Prostate gland (tissue), 2 donors: ENCODE measurements around the gene RARB. TPM values are rescaled to one million over a fixed set of nuclear protein-coding genes. Genes with fewer than 3 reads are reported as not detected.

Source experiments
- DNase-seq: peaks from one replicate; pipeline ENCODE4 v3.0.0-alpha.2; 2019; ENCODE audit warnings: low spot score
- H3K27ac ChIP-seq, 2 donors: fragments of 200-600 bp; sonication (generic); 2 replicates each; pipeline ENCODE4 v1.5.1; 2017 to 2019
- H3K27me3 ChIP-seq: fragments of 200-600 bp; sonication (generic); replicated peaks from 2 replicates; pipeline ENCODE4 v1.5.1; 2019; ENCODE audit not compliant: insufficient read depth
- H3K36me3 ChIP-seq, 2 donors: fragments of 200-600 bp; sonication (generic); 1 replicate in 1 of 2; 2 replicates in 1 of 2; pipeline versions ENCODE4 v1.5.1 to v1.8.1; 2017 to 2019
- H3K4me1 ChIP-seq: fragments of 200-600 bp; sonication (generic); replicated peaks from 2 replicates; pipeline ENCODE4 v1.5.1; 2019
- H3K4me3 ChIP-seq, 2 donors: fragments of 200-600 bp; sonication (generic); 2 replicates each; pipeline ENCODE4 v1.5.1; 2017 to 2019
- H3K9me3 ChIP-seq: fragments of 200-600 bp; sonication (generic); 2 replicates; pipeline ENCODE4 v1.5.1; 2017
- POLR2A ChIP-seq: fragments of 450-650 bp; IDR thresholded peaks from one replicate; pipeline ENCODE4 v1.6.1; 2016; ENCODE audit warnings: antibody characterized with exemption, mild to moderate bottlenecking
- POLR2AphosphoS5 ChIP-seq: sonication (generic); formaldehyde crosslinking; IDR thresholded peaks from one replicate; pipeline ENCODE4 v1.6.1; 2017; ENCODE audit warnings: antibody characterized with exemption
- WGBS: methylation state at CpG from one replicate; pipeline ENCODE4 v1.1.5; 2018; 5-methylcytosine and 5-hydroxymethylcytosine counted together
- intact Hi-C: fragments of 100-400 bp; cut with DNase I; formaldehyde crosslinking; loops from one replicate; pipeline ENCODE4 v1.14.2; 2022
- total RNA-seq, 2 donors: library from RNA; depleted of rRNA; stranded (reverse); fragments of >200 nt; gene quantifications; one replicate each; pipeline ENCODE4 v1.1.0, GENCODE V29; 2016
- TF ChIP-seq, protein P1 (sequence below), 4 experiments: fragments of 200-600 bp in 2 of 4; fragments of 450-650 bp in 2 of 4; sonication (generic) in 2 of 4; IDR thresholded peaks; 1 replicate in 3 of 4; 2 replicates in 1 of 4; pipeline ENCODE4 v1.5.1; 2016 to 2019; ENCODE audit warnings: antibody characterized with exemption in 4 of 4, mild to moderate bottlenecking in 2 of 4, moderate library complexity in 2 of 4

RARB gene
- total RNA-seq, 2 donors from 2014 or later, result 4.4 to 17.2 TPM

DNA sequence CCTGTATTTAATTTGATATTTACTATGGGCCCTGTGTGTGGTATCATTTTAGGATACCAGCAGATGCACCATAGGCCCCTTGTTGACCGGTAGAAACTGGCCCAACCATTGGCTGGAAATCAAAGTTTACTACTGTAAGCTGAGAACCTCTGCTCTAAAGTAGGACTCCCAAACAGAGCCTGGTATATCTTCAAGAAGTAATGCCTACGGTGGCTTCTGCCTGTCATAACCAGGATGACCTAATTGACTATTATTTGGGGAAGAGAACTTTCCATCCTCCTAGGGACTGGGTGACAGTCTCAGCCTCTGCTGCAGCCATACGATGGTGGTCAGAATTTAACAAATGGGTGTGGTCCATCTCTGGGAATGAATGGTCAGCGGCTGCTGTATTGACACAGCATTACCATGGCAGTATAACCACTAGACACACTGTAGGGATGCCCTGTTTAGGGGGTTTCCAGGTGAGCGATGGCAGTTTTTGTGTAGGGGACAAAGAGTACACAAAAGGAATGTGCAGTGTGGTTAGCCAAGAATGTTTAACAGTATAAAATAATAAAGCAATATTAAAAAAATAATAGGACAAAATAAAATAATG, 37.3 kb downstream of the RARB start:
- H3K9me3 ChIP-seq, result no peaks in the 10 kb centered on the region
- no peaks in the 10 kb centered on the region for H3K27me3 ChIP-seq
- no peaks in the 10 kb centered on the region for H3K36me3 ChIP-seq
- 64% methylated on average over 5 of the region's 5 CpGs for WGBS
- no peak for DNase-seq
- no peak for TF ChIP-seq POLR2A
- no peak overlapping the region for H3K27ac ChIP-seq
- no peaks in the 10 kb centered on the region for H3K4me1 ChIP-seq
- intact Hi-C loops, result loop anchor here (5.0 kb wide), 1 partner anchor 33 kb away; no protein-coding TSS in a partner anchor
- H3K4me3 ChIP-seq, result no peak overlapping the region

DNA sequence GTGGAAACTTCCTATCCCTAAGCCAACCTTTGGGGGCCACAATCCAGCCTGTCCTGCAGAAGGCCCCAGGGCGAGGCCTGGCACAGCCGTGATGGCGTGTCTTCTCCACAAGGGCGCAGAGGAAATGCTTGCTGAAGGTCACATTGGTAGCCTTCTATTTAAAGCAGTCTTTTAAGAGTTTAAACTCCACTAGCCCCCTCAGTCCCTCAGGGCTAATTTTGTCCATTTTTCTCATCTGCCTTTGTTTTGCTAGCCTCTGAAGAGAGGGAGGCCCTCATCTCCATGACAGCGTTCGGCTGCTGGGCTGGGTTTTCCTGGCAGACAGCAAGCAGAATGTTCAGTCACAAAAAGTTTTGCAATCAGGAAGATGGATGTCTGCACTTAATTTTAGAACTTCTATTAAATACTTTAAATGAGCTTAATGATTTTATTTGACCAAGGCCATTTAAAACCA, 40.8 kb downstream of the RARB start:
- H3K4me3 ChIP-seq, result no peak overlapping the region
- no peaks in the 10 kb centered on the region for H3K27me3 ChIP-seq
- intact Hi-C loops, result loop anchor here (5.0 kb wide), 1 partner anchor 37 kb away; no protein-coding TSS in a partner anchor
- 48% methylated on average over 6 of the region's 6 CpGs for whole genome bisulfite sequencing
- H3K27ac ChIP-seq, result peak overlapping the region in 1 of 2 donors; percentile 52
- no peaks in the 10 kb centered on the region for H3K9me3 ChIP-seq
- H3K4me1 ChIP-seq, result peaks cover 4% of the 10 kb centered on the region
- peak; percentile 28 for DNase-seq
- H3K36me3 ChIP-seq, result no peaks in the 10 kb centered on the region
- TF ChIP-seq POLR2A (no peak), POLR2AphosphoS5 (peak; percentile 50)
- TF ChIP-seq, protein P1, sequence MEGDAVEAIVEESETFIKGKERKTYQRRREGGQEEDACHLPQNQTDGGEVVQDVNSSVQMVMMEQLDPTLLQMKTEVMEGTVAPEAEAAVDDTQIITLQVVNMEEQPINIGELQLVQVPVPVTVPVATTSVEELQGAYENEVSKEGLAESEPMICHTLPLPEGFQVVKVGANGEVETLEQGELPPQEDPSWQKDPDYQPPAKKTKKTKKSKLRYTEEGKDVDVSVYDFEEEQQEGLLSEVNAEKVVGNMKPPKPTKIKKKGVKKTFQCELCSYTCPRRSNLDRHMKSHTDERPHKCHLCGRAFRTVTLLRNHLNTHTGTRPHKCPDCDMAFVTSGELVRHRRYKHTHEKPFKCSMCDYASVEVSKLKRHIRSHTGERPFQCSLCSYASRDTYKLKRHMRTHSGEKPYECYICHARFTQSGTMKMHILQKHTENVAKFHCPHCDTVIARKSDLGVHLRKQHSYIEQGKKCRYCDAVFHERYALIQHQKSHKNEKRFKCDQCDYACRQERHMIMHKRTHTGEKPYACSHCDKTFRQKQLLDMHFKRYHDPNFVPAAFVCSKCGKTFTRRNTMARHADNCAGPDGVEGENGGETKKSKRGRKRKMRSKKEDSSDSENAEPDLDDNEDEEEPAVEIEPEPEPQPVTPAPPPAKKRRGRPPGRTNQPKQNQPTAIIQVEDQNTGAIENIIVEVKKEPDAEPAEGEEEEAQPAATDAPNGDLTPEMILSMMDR (IDR thresholded peaks at IDR 0.05), result peak in 1 of 4 experiments; percentile 35

DNA sequence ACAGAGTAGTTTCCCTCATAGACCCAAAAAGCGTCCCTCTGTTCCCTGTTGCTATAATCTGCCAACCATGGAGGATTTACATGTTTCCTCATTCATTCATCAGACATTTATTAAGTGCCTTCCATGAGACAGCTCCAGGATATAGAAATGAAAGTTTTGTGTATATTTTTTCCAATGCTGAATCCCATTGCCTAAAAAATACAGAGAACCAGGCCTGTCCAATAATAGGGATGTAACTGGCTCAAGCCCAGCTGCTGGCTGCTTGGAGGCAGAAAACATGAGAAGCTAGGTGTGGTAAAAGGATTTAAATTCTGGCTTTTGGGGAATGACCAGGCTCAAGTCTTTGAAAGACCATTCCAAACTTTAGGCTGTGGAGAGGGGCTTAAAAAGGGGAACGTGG, 41.5 kb downstream of the RARB start:
- TF ChIP-seq POLR2AphosphoS5, result no peak
- TF ChIP-seq POLR2A, result no peak
- TF ChIP-seq, protein P1 (IDR thresholded peaks at IDR 0.05), result no peak

DNA sequence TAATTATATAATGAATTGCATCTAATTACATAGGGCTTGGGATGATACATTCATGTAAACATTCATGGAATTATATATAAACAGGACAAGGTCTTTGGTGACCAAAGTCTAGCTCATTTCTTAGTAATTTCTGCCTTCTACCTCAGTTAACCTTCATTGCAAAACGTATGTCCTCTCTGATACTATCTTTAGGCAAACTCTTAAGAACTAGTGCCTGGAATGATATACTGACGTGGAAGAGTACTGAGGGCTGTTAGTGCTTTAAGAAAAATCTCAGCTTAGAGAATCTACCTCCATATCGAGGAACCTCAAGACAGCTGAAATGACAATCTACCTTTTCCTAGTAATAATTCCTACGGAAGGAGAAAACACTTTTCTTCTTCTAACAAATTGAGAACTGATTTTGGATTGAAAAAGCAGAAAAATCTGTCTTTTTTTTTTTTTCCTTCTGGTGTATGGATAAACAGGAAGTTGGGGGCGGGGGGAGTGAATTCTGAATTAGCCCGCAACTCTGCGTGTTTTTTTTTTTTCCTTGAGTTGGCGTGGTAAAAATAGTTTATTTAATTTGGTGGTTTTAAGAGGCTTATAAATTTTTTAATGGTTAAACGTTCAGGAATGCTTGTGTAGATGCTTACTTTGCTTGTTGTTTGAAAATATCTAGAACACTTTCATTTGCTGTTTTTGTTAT, 43.2 kb downstream of the RARB start:
- Histone ChIP-seq H3K4me3 (no peak overlapping the region), H3K36me3 (no peaks in the 10 kb centered on the region), H3K27ac (peak overlapping the region; percentile 28 to 38), H3K4me1 (peaks cover 4% of the 10 kb centered on the region), H3K27me3 (no peaks in the 10 kb centered on the region), H3K9me3 (no peaks in the 10 kb centered on the region)
- intact Hi-C loops, result no loop called here
- 5% methylated on average over 9 of the region's 9 CpGs for WGBS
- no peak for DNase-seq
- TF ChIP-seq, protein P1 (IDR thresholded peaks at IDR 0.05), result no peak
- peak; percentile 8 for TF ChIP-seq POLR2AphosphoS5
- TF ChIP-seq POLR2A, result no peak

More for the DNA sequence above, 41.5 kb downstream of the RARB start:
- 34% methylated on average over 2 of the region's 2 CpGs for WGBS
- Histone ChIP-seq H3K4me3 (no peak overlapping the region), H3K36me3 (no peaks in the 10 kb centered on the region), H3K27me3 (no peaks in the 10 kb centered on the region), H3K27ac (peak overlapping the region in 1 of 2 donors; percentile 52), H3K9me3 (no peaks in the 10 kb centered on the region), H3K4me1 (peaks cover 4% of the 10 kb centered on the region)
- intact Hi-C loops, result loop anchor here (5.0 kb wide), 1 partner anchor 37 kb away; no protein-coding TSS in a partner anchor
- DNase-seq, result no peak

DNA sequence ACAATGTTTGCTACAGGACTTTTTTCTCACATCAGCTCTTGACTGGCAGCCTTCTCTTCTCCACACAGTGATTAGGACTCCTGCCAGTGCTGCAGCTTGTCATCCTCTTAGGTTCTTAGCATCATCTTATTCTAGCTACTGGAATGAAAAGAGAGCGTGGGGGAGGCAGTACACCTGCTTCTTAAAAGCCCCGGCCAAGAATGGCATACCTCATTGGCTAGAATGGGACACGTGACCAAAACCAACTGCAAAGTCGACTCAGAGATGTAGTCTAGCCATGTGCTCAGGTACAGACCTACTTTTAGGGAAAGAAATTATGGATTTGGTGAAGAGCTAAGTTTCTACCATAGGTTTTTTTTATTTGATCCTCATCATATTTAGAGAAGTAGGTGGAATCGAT, 44.1 kb downstream of the RARB start:
- Histone ChIP-seq H3K27me3 (no peaks in the 10 kb centered on the region), H3K27ac (peak overlapping the region; percentile 9 to 38), H3K4me1 (peaks cover 4% of the 10 kb centered on the region), H3K9me3 (no peaks in the 10 kb centered on the region), H3K4me3 (no peak overlapping the region), H3K36me3 (no peaks in the 10 kb centered on the region)
- WGBS, result 85% methylated on average over 5 of the region's 5 CpGs
- TF ChIP-seq, protein P1 (IDR thresholded peaks at IDR 0.05), result no peak
- TF ChIP-seq POLR2AphosphoS5 (no peak), POLR2A (no peak)
- intact Hi-C loops, result no loop called here
- no peak for DNase-seq
